LNCaP clone FGC (cell line): Measurements from ENCODE around the gene MYH9.
A peak's percentile ranks its signal among the peaks of the same experiment; 100 is the strongest.

ENCODE experiments used
- DNase-seq: peaks from one replicate; pipeline ENCODE4 v3.0.0-alpha.2; 2011; ENCODE audit warnings: low read depth
- H3K4me3 ChIP-seq: 2 replicates; pipeline ENCODE4 v1.5.1; 2011; ENCODE audit warnings: mild to moderate bottlenecking, low read depth, low read length, control low read depth
- TF ChIP-seq, protein P1 (sequence below): IDR thresholded peaks from 2 replicates; pipeline ENCODE4 v1.5.1; 2012; ENCODE audit warnings: mild to moderate bottlenecking; ENCODE audit not compliant: control insufficient read depth, insufficient read depth; ENCODE audit errors: extremely low read depth

Gene MYH9

DNA sequence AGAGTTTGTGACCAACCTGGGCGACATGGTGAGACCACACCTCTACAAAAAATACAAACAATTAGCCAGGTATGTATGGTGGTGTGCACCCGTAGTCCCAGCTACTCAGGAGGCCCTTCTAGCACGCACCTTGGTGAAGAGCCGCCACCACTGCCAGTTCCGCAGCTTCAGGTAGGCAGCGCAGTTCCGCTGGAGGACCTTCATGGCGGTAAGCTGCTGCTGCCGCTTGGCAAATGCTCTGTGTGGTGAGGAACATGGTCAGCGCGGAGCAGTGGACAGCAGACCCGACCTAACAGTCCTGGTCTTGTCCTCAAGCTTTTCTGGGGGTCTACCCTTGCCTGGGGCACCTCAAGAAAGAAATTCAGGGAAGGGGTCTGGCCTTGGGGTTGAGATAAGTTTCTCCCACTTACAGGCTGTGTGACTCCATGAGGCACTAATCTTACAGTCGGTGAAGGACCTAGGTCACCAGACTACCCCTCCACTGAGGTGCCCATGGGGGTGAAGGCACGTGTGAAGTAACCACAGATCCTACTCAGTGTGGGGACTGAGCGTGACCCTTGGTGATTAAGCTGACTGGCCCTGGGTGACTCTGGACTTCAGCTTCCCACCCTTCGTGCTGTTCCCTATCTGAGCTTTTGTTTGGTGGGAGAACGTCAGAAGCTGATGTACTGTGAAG, 85.2 kb downstream of the MYH9 start:
- no peak overlapping the region for H3K4me3 ChIP-seq

DNA sequence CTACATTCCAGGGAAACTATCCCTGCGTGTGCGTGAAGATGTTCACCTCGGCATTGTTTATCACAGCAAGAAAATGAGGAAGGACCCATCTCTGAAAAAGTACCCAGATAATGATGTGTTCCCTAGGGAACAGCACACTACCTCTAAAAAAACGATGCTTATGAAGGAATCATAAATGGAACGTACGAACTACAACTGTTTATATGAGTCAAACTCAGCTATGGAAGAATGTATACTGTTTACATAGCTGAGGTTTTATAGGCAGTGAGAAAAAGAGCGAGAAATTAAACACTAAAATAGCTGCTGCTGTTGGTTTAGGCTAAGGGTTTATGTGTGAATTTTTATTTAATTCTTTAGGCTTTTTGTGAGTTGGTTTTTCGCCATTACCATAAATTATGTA, 85.9 kb downstream of the MYH9 start:
- H3K4me3 ChIP-seq, result no peak overlapping the region
- no peak for DNase-seq
- TF ChIP-seq, protein P1, sequence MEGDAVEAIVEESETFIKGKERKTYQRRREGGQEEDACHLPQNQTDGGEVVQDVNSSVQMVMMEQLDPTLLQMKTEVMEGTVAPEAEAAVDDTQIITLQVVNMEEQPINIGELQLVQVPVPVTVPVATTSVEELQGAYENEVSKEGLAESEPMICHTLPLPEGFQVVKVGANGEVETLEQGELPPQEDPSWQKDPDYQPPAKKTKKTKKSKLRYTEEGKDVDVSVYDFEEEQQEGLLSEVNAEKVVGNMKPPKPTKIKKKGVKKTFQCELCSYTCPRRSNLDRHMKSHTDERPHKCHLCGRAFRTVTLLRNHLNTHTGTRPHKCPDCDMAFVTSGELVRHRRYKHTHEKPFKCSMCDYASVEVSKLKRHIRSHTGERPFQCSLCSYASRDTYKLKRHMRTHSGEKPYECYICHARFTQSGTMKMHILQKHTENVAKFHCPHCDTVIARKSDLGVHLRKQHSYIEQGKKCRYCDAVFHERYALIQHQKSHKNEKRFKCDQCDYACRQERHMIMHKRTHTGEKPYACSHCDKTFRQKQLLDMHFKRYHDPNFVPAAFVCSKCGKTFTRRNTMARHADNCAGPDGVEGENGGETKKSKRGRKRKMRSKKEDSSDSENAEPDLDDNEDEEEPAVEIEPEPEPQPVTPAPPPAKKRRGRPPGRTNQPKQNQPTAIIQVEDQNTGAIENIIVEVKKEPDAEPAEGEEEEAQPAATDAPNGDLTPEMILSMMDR, result no peak

More for the DNA sequence above, 85.2 kb downstream of the MYH9 start:
- TF ChIP-seq, protein P1, result no peak
- no peak for DNase-seq

DNA sequence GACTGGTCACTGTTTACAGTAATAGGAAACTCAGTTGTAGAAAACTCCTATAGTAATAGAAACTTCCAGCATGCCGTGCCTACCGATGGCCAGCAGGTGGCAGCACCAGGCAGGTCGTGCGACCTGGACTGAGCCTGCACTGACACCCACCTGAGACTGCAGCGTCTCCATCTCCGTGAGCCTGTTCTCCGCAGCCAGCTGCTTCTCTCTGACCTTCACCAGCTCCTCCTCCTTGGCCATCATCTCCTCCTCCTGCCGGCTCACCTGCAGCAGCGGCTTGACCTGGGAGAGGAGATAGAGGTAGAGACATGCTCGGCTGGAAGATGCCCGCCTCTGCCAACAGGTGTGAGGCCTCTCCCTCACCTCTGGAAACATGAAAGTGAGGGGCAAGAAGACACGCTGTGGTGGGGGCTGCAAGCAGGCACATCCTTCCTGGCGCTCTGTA, 86.4 kb downstream of the MYH9 start:
- no peak overlapping the region for H3K4me3 ChIP-seq

DNA sequence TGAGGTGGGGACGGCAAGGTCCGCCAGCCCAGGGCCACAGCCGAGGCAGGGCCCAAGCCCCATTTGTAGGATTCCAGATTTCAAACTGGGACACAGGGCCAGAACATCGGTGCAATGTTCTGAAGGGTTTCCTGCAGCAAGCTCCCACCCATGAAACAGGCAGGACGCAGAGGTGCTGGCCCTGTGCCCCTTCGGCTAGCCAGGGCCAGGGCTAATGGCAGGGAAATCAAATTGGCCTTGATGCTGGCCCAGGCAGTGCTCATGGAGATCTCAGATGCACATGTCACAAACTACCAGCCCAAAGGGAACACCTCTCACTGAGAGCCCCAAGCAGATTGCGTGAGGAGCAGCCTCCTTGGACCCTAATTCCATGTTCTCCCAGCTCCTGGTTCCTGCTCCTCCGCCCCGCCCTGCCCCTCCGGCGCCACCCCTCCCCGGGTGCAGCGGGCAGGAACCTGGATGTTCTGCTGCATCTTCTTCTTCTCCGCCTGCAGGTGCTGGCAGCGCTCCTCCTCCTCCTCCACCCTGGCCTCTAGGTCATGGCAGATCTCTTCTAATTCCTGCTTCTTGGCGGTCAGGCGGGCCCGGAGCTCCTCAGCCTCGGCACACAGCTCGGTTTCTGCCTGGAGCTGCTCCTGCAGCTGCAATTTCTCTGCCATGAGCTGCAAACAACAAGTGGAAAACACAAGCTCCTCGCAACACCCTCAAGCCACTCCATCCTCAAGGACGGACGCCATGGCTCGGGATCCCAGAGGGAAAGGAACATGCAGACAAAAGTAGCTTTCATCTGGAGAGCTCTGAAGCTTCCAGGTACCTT, 87.2 kb downstream of the MYH9 start:
- DNase-seq, result no peak
- TF ChIP-seq, protein P1, result no peak
- H3K4me3 ChIP-seq, result no peak overlapping the region

More for the DNA sequence above, 86.4 kb downstream of the MYH9 start:
- TF ChIP-seq, protein P1, result peak; percentile 88
- peak; percentile 48 for DNase-seq

DNA sequence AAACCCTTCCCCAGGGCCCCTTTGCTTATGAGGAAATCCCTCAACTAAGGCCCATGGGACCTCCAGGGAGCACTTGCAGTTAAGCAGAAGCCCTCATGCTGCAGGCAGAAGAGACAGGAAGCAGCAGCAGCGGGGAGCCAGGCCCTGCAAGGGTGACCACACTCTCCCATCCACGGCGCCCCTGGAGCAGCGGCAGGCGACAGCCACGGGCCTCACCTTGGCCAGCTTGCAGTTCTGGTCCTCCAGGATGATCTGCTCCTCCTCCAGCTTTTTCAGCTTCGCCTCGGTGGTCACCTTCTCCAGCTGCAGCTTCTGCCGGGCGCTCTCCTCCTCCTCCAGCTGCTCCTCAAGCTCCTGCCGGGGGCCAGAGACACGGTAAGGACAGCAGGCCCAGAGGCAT, 87.9 kb downstream of the MYH9 start:
- H3K4me3 ChIP-seq, result no peak overlapping the region
- no peak for DNase-seq
- TF ChIP-seq, protein P1, result no peak

DNA sequence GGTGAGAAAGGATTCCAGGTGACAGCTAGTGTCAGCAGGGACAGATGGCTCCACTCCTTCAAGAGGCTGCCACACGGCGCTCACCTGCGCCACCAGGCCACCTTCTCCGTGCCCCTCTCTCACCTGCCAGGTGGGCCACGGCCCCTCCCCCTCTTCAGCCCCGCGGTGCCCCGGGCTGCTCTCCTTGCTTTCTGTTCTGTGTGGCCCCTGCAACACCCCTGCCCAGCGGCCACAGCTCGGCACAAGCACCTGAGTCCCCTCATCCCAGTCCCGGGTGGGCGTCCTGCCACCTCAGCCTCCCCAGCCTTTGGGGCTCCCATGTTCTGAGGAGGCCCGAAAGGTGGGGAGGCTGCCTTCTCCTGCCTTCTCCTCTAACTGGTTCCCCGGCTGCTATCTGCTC, 88.5 kb downstream of the MYH9 start:
- DNase-seq, result no peak
- TF ChIP-seq, protein P1, result no peak
- no peak overlapping the region for H3K4me3 ChIP-seq
